HepG2 (cell line): ENCODE measurements around the gene NOB1. TPM values are rescaled to one million over a fixed set of nuclear protein-coding genes. Genes with fewer than 3 reads are reported as not detected.

Experiments
- ARID2 ChIP-seq: sonication (generic); formaldehyde crosslinking; IDR thresholded peaks from 2 replicates; pipeline ENCODE4 v1.8.1; 2022; ENCODE audit warnings: mild to moderate bottlenecking, missing genetic modification reagents, borderline replicate concordance
- ATF1 ChIP-seq: IDR thresholded peaks from 2 replicates; pipeline ENCODE4 v1.6.1; 2016; ENCODE audit warnings: mild to moderate bottlenecking, control low read depth
- CEBPG ChIP-seq: IDR thresholded peaks from 2 replicates; pipeline ENCODE4 v1.6.1; 2016
- FOXA3 ChIP-seq: IDR thresholded peaks from 2 replicates; pipeline ENCODE4 v1.6.1; 2016; ENCODE audit warnings: missing genetic modification reagents, missing compliant biosample characterization
- GLMP ChIP-seq: sonication (generic); formaldehyde crosslinking; IDR thresholded peaks from 2 replicates; pipeline ENCODE4 v1.9.0; 2021; ENCODE audit warnings: missing genetic modification reagents, mild to moderate bottlenecking, borderline replicate concordance
- HNF4A ChIP-seq: sonication (generic); formaldehyde crosslinking; IDR thresholded peaks from 2 replicates; pipeline ENCODE4 v1.4.0; 2020; ENCODE audit warnings: missing genetic modification reagents
- KMT2A ChIP-seq: sonication (generic); formaldehyde crosslinking; IDR thresholded peaks from 2 replicates; pipeline ENCODE4 v1.4.0; 2020; ENCODE audit warnings: missing genetic modification reagents
- PHB2 ChIP-seq: fragments of 450-650 bp; IDR thresholded peaks from 2 replicates; pipeline ENCODE4 v1.6.1; 2018; ENCODE audit not compliant: partially characterized antibody
- PRPF4 ChIP-seq: fragments of 200-400 bp; formaldehyde crosslinking; IDR thresholded peaks from 2 replicates; pipeline ENCODE4 v1.6.1; 2016; ENCODE audit warnings: low read length, low read depth; ENCODE audit not compliant: poor library complexity, severe bottlenecking
- RARA ChIP-seq: IDR thresholded peaks from 2 replicates; pipeline ENCODE4 v1.6.1; 2016; ENCODE audit warnings: missing genetic modification reagents, missing compliant biosample characterization
- REL ChIP-seq: sonication (generic); formaldehyde crosslinking; conservative IDR thresholded peaks from 2 replicates; pipeline ENCODE4 v1.8.0; 2022; ENCODE audit warnings: mild to moderate bottlenecking, missing genetic modification reagents, moderate library complexity
- TCF7L2 ChIP-seq: IDR thresholded peaks from 2 replicates; pipeline ENCODE4 v1.6.1; 2011; ENCODE audit warnings: mild to moderate bottlenecking, low read depth, low read length, moderate library complexity
- THAP7 ChIP-seq: sonication (generic); formaldehyde crosslinking; IDR thresholded peaks from 2 replicates; pipeline ENCODE4 v1.8.1; 2023; ENCODE audit warnings: mild to moderate bottlenecking, missing genetic modification reagents
- TRAFD1 ChIP-seq: sonication (generic); formaldehyde crosslinking; IDR thresholded peaks from 2 replicates; pipeline ENCODE4 v1.5.1; 2020; ENCODE audit warnings: missing genetic modification reagents, mild to moderate bottlenecking, borderline replicate concordance
- ZBTB3 ChIP-seq: sonication (generic); formaldehyde crosslinking; IDR thresholded peaks from 2 replicates; pipeline ENCODE4 v1.4.0; 2020; ENCODE audit warnings: low read depth, mild to moderate bottlenecking, moderate library complexity, missing genetic modification reagents, borderline replicate concordance
- ZFP36L2 ChIP-seq: sonication (generic); formaldehyde crosslinking; IDR thresholded peaks from 2 replicates; pipeline ENCODE4 v1.4.0; 2020; ENCODE audit warnings: missing genetic modification reagents
- ZKSCAN8 ChIP-seq: IDR thresholded peaks from 2 replicates; pipeline ENCODE4 v1.6.1; 2016; ENCODE audit warnings: borderline replicate concordance, missing genetic modification reagents, missing compliant biosample characterization
- ZNF20 ChIP-seq: sonication (generic); formaldehyde crosslinking; IDR thresholded peaks from 2 replicates; pipeline ENCODE4 v1.4.0; 2020; ENCODE audit warnings: mild to moderate bottlenecking, moderate library complexity, missing genetic modification reagents
- ZNF280D ChIP-seq: sonication (generic); formaldehyde crosslinking; IDR thresholded peaks from 2 replicates; pipeline ENCODE4 v1.5.1; 2020; ENCODE audit warnings: mild to moderate bottlenecking, missing genetic modification reagents
- ZNF879 ChIP-seq: sonication (generic); formaldehyde crosslinking; IDR thresholded peaks from 2 replicates; pipeline ENCODE4 v1.8.1; 2023; ENCODE audit warnings: missing genetic modification reagents
- polyA plus RNA-seq, 8 experiments: library from polyadenylated mRNA; depleted of rRNA in 3 of 8; stranded (reverse) in 7 of 8; unstranded in 1 of 8; fragments of >200 nt; fragmentation: Illumina TruSeq in 4 of 8; extraction: Trizol in 4 of 8; gene quantifications; 2 replicates each; pipeline versions ENCODE4 v1.2.1 to v1.2.3, GENCODE V29; 2011 to 2016; ENCODE audit warnings: low read depth in 4 of 8, missing spikeins in 1 of 8, mixed read lengths in 1 of 8; ENCODE audit not compliant: insufficient read depth in 1 of 8
- total RNA-seq, 5 experiments: library from RNA; depleted of rRNA; stranded (reverse); fragments of >200 nt; fragmentation: Illumina TruSeq; extraction: Trizol; gene quantifications; 2 replicates each; pipeline ENCODE4 v1.2.3, GENCODE V29; 2016; ENCODE audit warnings: low read depth in 1 of 5
- TF ChIP-seq, protein P1 (sequence below): IDR thresholded peaks from 2 replicates; pipeline ENCODE4 v1.6.1; 2018; ENCODE audit warnings: missing genetic modification reagents, mild to moderate bottlenecking, missing compliant biosample characterization

Gene NOB1
- total and polyA plus RNA-seq, 2 of the 13 experiments (the other 11 are each of a cell fraction or from before 2014, with no cell fraction given), result 47.1 to 162 TPM

DNA sequence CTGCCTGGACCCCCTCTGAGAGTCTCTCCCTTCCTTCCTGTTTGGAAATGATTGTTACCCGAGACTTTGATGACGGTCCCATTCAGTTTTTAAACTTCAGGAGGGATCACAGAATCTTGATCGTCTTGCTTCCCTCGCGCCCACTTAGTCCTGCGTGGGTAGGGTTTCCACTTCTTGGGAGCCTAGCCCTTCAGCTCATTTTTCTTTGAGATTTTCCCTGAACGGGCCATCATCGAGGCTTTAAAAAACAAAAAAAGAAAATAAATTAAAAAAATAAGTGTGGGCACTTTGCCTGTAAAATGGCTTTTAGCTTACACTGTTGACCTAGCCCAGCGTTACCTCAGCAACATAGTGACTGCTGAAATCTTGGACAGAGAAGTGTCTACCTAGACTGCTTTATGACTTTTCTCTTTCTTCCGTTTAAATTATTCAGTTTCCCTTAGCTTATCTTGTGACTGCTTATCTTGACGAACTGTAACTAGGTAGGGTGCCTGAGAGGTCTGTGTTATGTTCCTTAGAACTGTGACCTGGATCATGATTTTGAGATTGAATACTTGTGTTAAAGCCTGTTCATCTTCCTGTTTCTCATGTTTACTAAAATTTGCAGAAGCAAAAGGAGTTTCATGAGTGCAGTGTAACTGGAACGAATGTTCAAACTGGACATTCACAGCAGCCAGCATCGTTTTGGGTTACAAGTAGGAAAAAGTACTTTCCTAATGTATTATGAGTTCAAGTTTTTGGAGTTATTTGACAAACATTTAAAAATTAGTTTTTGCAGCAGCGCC lies 8.3 kb upstream of the NOB1 start (continued):
- no peak for TF ChIP-seq GLMP (CRISPR knock-in tag)
- 0 out of 2 replicates have a peak, but pooled peaks have one; percentile 8 for TF ChIP-seq FOXA3 (CRISPR knock-in tag)
- no peak for TF ChIP-seq HNF4A
- no peak for TF ChIP-seq PHB2
- no peak for TF ChIP-seq CEBPG (CRISPR knock-in tag)
- TF ChIP-seq PRPF4, result no peak
- no peak for TF ChIP-seq TRAFD1 (CRISPR knock-in tag)
- TF ChIP-seq ZBTB3 (CRISPR knock-in tag), result peak; percentile 60; the same call in 1 of the 2 replicates
- TF ChIP-seq TCF7L2, result no peak
- TF ChIP-seq ARID2, result 0 out of 2 replicates have a peak, but pooled peaks have one; percentile 66
- no peak for TF ChIP-seq ZKSCAN8
- no peak for TF ChIP-seq ZNF20 (CRISPR knock-in tag)
- TF ChIP-seq RARA (CRISPR knock-in tag), result no peak
- TF ChIP-seq KMT2A (CRISPR knock-in tag), result no peak
- no peak for TF ChIP-seq ATF1
- TF ChIP-seq REL (CRISPR knock-in tag), result no peak
- 0 out of 2 replicates have a peak, but pooled peaks have one; percentile 31 for TF ChIP-seq ZNF280D
- TF ChIP-seq, protein P1, sequence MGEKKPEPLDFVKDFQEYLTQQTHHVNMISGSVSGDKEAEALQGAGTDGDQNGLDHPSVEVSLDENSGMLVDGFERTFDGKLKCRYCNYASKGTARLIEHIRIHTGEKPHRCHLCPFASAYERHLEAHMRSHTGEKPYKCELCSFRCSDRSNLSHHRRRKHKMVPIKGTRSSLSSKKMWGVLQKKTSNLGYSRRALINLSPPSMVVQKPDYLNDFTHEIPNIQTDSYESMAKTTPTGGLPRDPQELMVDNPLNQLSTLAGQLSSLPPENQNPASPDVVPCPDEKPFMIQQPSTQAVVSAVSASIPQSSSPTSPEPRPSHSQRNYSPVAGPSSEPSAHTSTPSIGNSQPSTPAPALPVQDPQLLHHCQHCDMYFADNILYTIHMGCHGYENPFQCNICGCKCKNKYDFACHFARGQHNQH (CRISPR knock-in tag), result peak; percentile 28; the same call in 1 of the 2 replicates
- TF ChIP-seq ZFP36L2 (CRISPR knock-in tag), result no peak
- no peak for TF ChIP-seq ZNF879 (CRISPR knock-in tag)
- TF ChIP-seq THAP7, result no peak
